HL-60/S4 treated with phorbol 12-myristate 13-acetate at 8.2 ng/mL for 4 days and 3 days (cell line): ENCODE data around the gene ICOSLG.
"Not testable (repeated sequence)": the region's sequence is repeated elsewhere in the genome, so short reads cannot be mapped to it uniquely, and the experiment has no call there.

Experiments
- in situ Hi-C: fragments of 300-500 bp; cut with MboI; formaldehyde crosslinking; loops from 2 replicates; pipeline ENCODE4 v1.15.0; 2022; ENCODE audit warnings: low sequenced_read_pairs

Gene ICOSLG

GRCh38 chr21:44184862-44185261, 55.9 kb downstream of the ICOSLG start:
- in situ Hi-C loops: not testable (repeated sequence)

DNA sequence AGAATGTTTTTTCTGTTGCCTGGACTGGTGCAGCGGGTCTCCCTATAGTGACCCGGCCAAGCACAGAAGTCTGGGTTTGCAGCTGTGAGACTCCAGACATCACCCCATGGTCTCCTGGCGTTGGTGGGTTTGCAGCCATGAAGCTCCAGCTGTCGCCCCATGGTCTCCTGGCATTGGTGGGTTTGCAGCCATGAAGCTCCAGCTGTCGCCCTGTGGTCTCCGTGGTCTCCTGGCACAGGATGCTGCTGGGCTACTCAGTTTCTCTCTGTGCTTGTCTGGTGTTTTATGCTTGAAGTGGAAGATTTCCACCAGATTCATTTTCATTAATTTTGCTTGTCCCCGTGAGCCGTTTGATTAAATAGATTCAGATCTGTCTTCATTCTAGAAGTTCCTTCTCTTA, 58.5 kb downstream of the ICOSLG start:
- in situ Hi-C loops: not testable (repeated sequence)

GRCh38 chr21:44181506-44181905, 59.2 kb downstream of the ICOSLG start:
- in situ Hi-C loops: not testable (repeated sequence)

GRCh38 chr21:44176127-44176526, 64.6 kb downstream of the ICOSLG start:
- in situ Hi-C loops: not testable (repeated sequence)

GRCh38 chr21:44175189-44175588, 65.6 kb downstream of the ICOSLG start:
- in situ Hi-C loops: not testable (repeated sequence)
